HG03571 (cell line): ENCODE measurements around the gene TSC22D3.
A peak's percentile ranks its signal among the peaks of the same experiment; 100 is the strongest.
"Not testable (repeated sequence)": the region's sequence is repeated elsewhere in the genome, so short reads cannot be mapped to it uniquely, and the experiment has no call there.

ENCODE experiments used
- ATAC-seq: cut with Tn5 transposase; IDR thresholded peaks from one replicate; pipeline ENCODE4 v1.9.1; 2021; ENCODE audit not compliant: unreplicated experiment

TSC22D3 gene

GRCh38 chrX:107683124-107683895 lies 92.3 kb downstream of the TSC22D3 start:
- ATAC-seq: no peak

- no peak for ATAC-seq
Measured at GRCh38 chrX:107682256-107682655, 93.3 kb downstream of the TSC22D3 start.

DNA sequence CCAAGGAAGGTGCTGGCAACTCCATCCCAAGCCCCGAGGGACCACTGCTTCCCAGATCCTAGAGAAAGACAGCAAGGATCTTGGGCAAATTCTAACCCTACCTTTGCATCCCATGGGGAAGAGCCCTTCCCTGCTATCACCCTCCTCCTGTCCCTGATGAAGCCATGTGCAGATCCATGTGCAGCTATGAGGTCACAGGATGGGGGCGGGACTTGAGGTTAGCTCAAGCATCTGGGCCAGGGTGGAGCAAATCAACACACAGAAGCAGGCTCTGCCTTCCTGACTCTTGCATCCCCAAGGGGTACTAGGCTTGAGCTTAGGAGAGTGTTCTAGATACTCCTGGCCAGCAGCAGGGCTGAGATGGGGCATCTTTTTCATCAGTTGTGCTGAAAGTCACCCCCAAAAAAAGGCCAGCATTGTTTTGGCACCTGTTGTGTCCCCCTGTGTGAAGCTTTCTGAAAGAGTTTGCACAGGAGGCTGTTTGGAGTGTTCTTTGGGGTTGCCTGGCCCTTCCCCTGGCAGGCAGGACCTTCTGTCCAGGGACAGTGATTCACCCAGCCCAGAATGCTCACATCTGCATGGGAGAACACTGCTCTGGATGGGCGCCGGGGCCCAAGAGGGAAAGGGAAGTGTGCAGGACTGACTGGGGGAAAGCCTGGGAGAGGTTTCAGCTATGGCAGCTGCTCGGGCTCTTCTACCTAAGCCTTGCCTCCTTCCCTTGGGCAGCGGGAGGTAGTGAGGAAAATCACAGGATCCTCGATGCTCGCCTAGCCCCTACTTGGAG lies 96.4 kb downstream of the TSC22D3 start:
- no peak for ATAC-seq

DNA sequence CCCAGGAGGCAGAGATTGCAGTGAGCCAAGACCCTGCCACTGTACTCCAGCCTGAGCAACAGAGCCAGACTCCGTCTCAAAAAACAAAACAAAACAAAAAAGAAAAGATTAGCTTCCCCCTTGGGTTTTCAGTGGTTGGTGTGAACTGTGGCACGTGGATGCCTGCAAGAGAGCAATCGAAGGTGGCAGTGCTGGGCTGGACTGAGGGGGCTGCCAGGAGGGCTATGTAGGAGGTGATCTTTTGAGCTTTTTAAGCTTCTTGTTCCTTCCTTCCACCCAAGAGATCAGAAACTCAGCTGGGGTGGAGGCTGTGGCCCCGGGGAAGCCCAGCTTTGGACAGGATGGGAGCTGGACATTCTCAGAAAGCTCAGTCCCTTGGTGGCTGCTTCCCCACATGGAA lies 97.7 kb downstream of the TSC22D3 start:
- no peak for ATAC-seq

GRCh38 chrX:107677501-107677901 lies 98.1 kb downstream of the TSC22D3 start:
- no peak for ATAC-seq

- ATAC-seq: no peak
Measured at GRCh38 chrX:107676559-107677378, 98.8 kb downstream of the TSC22D3 start.

DNA sequence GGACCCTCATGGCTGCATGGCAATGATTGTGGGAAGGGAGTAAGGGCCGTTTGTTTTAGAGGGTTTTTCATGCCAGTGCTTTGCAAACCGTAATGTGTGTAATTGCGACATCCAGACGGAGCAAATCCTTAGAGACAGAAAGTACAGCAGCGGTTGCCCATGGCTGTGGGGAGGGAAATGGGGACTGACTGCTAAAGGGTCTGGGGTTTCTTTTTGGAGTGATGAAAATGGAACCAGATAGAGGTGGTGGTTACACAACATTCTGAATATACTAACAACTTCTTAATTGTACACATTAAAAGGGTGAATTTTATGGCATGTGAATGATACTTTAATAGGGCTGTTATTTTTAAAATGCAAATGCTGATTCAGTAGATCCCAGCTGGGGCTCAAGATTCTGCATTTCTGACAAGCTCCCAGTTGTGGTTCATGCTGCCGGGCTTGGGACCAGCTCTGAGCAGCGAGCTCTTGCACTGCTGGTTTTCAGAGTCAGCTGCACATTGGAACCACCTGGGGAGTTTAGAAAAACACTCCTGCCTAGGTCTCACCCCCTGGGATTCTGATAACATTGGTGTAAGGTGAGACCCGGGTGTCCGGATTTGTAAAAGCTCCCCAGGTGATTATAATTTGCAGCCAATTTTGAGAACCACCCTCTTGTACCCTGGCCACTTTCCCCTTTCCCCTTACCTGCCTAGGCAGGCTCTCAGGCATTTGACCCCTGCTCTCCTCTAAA lies 99.6 kb downstream of the TSC22D3 start:
- ATAC-seq: no peak

GRCh38 chrX:107675365-107675654 lies 100.3 kb downstream of the TSC22D3 start:
- ATAC-seq: no peak

GRCh38 chrX:107674480-107675364 lies 100.9 kb downstream of the TSC22D3 start:
- peak; percentile 14 for ATAC-seq

DNA sequence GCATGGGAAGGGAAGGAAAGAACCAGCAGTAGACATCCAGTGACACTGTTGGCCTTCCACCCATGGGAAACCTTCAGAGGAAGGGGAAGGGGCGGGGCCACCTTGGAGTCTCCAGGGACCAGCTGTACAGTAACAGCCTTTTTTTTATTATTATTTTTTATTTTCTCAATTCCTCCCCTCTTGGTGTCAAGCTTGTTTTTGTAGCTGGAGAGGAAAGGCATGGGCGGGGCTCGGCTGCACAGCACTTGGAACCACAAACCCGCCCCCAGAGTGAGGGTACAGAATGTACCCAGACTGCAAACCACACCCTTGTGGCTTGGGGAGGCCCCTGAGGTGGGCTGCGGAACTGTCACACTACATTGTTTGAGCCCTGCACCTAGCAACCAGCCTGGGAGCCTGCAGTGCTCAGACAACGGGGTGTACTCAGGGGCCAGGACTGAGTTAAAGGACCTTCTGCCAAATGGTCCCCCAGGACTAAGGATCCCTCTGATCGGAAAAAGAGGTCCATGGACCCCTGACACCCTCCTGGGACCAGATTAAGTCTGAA lies 101.6 kb downstream of the TSC22D3 start:
- peak; percentile 92 for ATAC-seq

- ATAC-seq: peak; percentile 6
Measured at GRCh38 chrX:107673431-107673830, 102.2 kb downstream of the TSC22D3 start.

DNA sequence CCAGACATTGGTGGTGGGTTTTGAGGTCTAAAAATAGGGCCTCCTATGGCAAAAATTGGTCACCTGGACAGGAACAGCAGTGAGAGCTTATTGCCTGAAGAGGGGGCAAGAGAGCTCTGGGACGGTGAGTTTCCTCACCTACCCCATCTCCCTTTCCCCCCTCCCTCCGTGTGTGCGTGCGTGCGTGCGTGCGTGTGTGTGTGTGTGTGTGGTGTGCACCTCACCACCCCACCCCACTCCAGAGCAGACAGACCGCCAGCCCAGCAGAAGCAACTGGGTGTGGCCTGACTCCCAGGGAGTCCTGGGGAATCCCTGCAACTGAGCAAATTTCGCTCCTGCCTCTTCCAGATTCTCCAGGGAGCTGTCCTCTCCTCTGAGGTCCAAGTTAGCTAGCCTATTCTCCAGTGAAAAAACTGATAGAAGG lies 102.6 kb downstream of the TSC22D3 start:
- no peak for ATAC-seq

DNA sequence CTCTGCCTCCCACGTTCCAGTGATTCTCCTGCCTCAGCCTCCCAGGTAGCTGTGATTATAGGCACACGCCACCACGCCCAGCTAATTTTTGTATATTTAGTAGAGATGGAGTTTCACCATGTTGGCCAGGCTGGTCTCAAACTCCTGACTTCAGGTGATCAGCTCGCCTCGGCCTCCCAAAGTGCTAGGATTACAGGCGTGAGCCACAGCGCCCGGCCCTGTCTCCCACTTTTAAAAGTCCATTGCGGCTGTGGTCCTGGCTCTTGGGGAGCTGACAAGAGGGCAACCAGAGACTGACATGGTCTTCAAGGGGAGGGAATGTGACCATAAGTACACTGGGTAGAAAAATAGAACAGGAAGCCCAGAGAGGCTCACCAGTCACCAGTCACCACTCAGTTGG lies 104.3 kb downstream of the TSC22D3 start:
- not testable (repeated sequence) for ATAC-seq

- no peak for ATAC-seq
Measured at GRCh38 chrX:107669885-107670628, 105.5 kb downstream of the TSC22D3 start.

DNA sequence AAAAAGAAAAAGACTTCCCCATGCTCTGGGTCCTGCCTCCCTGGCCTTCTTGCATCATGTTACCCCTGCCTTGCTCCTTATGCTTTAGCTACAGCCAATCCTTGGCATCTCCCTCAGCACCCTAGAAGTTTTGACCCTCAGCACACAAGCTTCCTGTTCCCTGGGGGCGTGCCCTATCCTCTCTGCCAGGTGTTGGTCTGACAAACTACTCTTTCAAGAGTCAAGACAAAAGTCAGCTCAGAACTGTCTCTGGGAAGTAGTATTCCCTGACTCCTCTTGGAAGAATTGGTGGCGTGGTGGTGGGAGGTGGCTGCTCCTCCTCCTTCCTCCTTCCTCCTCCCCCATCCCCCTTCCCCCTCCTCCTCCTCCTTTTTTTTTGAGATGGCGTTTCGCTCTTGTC lies 106.3 kb downstream of the TSC22D3 start:
- ATAC-seq: no peak

DNA sequence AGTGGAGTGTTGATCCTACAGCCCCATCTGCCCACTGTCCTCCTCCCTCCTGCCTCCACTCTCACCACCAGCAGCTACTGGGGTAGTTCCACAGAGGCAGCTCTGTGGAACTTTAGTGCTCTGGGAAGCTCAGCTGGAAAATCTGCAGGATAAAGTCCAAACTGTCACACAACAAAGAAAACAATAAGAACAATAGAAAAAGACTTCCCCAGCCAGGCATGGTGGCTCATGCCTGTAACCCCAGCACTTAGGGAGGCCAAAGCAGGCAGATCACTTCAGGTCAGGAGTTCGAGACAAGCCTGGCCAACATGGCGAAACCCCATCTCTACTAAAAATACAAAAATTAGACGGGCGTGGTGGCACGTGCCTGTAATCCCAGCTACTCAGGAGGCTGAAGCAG lies 106.9 kb downstream of the TSC22D3 start:
- ATAC-seq: not testable (repeated sequence)

GRCh38 chrX:107667426-107667825 lies 108.2 kb downstream of the TSC22D3 start:
- ATAC-seq: no peak

DNA sequence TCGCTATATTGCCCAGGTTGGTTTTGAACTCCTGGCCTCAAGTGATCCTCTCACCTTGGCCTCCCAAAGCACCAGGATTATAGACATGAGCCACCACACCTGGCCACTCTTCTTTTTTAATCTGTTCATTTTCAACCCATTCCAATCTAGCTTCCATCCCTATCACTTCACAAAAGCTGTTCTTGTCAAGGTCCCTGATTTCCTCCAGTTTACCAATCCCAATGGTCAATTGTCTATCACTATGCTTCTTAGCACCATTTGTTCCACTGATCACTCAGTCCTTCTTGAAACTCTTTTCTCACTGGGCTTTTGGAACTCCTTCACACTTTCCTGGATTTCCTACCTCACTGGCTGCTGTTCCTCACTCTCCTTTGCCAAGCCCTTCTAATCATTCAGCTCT lies 108.7 kb downstream of the TSC22D3 start:
- no peak for ATAC-seq
